HK-2 (cell line): ENCODE measurements around the gene PANX2.

Experiments used
- DNase-seq: peaks from one replicate; pipeline ENCODE4 v3.0.0-alpha.2; 2018; ENCODE audit not compliant: unreplicated experiment

Gene PANX2

DNA sequence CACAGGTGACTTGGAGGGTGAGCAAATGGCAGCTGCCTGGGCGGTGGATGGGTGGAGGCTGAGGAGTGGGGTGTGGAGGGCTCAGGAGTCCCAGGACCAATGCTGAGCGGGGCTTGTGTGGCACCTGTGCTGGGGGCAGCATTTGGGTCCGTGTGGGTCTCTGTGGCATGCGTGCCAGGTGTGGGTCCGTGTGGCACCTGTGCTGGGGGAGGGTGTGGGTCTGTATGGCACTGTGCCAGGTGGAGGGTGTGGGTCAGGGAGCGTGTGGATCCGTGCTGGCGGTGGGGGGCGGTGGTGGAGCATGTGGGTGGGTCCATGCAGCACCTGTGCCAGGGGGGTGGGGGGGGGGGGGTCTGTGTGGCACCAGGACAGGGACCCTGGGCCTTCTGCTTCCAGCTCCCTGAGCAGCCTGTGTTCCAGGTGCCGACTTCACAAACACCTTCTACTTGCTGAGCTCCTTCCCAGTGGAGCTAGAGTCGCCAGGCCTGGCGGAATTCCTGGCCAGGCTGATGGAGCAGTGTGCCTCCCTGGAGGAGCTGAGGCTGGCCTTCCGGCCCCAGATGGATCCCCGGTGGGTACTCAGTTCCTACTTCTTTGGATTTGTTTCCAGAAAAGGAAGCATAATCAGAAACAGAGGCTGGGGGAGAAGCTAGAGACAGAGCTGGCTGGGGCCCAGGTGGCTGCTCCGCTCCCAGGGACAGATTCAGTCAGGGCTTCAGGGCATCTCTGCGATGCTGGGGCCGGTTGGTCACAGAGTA lies 44.9 kb downstream of the PANX2 start:
- DNase-seq = no peak

DNA sequence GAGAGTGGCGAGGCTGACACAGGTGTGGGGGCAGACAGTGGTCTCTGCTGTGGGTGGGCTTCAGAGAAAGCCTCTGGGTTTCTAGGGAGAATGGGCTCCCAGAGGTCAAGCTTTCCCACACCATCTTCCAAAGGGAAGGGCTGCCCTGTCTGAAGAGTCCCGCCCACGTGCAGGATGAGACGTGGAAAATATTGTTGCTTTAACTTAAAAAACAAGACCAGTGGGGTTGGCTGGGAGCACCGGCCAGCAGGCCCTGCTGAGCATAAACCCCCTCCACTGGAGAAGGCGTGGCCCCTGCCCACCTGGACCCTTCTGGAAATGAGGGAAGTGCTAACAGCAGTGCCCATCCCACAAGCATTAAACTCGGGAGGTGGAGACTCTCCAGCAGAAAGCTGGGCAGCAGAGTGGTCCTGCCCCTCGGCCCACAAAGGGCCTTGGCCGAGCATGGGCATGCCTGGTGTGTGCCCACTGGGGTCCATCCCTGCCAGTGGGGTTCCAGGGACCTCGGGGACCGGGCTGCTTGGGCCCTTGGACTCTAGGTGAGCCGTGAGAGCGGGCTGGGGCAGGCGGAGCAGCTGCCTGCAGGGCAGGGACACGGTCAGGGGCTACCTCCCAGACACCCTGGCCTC lies 45.6 kb downstream of the PANX2 start:
- no peak for DNase-seq

DNA sequence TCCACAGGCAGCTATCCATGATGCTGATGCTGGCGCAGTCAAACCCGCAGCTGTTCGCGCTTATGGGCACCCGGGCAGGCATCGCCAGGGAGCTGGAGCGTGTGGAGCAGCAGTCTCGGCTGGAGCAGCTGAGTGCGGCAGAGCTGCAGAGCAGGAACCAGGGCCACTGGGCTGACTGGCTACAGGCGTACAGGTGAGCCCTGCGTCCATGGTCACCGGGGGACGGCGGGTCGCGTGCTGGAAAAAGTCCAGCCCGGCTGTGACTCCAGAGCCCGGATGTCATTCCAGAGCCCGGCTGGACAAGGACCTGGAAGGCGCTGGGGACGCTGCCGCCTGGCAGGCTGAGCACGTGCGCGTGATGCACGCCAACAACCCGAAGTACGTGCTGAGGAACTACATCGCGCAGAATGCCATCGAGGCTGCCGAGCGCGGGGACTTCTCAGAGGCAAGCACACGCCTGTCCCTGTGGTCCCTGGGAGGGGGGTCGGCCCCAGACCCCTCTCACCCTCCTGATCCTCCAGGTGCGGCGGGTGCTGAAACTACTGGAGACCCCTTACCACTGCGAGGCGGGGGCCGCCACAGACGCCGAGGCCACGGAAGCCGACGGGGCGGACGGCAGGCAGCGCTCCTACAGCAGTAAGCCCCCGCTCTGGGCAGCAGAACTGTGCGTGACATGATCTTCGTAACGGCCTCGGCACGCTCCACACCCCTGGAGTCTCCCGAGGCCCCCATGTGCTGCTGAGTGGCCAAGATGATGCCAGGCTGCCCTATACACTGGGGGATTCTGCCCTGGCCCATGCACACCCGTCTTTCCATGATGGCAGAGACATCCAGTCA lies 46.4 kb downstream of the PANX2 start:
- DNase-seq = no peak

DNA sequence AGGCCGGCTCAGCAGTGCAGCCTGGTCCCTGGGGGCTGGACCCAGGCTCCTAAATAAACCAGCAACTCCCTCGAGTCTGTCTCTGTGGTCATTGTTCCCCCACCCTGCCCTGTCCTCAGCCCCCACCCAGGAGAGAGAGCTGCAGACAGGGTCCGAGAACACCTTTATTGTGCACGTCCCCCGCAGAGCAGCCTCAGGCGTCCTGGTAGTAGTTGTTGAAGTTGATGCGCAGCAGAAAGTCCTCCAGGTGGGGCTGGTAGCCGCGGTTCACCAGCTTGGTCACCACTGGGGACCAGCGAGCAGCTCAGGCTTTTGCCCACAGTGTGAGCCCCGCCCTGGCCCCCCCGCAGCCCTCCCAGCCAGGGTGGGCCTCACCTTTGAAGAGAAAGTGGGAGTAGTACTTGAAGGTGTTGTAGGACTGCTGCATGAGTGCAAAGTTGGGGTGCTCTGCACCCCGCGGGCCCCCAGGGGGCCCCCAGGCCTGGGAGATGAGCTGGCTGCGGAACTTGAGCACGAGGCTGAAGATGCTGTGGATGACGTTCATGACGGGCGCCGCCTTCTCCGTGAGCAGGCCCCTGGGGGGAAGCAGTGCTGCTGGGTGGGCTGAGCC lies 47.1 kb downstream of the PANX2 start:
- DNase-seq = no peak

DNA sequence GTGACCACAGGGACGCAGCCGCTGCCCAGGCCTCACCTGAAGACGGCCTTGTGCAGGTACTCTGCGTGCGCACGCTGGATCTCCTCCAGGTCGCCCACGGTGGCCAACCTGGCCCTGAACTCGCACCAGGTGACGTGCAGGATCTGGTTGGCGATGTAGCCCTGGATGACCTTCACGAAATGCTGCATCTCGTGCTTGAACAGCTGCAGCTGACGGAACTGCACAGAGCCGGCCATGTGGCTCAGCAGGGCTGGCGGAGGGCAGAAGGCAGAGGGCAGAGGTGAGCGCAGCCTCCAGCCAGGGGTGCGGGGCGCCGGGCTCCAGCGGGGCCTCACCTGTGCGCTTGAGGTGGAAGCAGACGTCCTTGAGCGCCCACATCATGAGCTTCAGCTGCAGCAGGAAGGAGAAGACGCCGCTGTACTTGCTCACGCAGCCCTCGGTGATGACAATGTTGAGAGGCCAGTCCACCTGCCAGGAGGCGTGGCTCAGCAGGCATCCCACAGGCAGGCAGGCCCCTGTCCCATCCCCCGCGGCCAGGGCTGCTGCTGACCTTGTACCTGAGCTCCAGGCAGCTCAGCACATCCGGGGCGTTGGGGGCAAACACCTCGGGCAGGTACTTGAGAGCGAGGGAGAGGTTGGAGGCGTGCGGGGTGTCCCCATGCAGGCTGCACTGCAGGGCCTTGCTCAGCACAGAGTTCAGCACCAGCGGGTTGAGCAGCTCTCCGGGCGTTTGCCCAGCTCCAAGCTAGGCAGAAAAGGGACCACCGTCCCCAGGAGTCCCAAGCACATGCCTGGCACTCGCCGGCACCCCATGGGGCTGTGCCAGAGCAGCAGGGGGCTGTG lies 47.8 kb downstream of the PANX2 start:
- DNase-seq = no peak

DNA sequence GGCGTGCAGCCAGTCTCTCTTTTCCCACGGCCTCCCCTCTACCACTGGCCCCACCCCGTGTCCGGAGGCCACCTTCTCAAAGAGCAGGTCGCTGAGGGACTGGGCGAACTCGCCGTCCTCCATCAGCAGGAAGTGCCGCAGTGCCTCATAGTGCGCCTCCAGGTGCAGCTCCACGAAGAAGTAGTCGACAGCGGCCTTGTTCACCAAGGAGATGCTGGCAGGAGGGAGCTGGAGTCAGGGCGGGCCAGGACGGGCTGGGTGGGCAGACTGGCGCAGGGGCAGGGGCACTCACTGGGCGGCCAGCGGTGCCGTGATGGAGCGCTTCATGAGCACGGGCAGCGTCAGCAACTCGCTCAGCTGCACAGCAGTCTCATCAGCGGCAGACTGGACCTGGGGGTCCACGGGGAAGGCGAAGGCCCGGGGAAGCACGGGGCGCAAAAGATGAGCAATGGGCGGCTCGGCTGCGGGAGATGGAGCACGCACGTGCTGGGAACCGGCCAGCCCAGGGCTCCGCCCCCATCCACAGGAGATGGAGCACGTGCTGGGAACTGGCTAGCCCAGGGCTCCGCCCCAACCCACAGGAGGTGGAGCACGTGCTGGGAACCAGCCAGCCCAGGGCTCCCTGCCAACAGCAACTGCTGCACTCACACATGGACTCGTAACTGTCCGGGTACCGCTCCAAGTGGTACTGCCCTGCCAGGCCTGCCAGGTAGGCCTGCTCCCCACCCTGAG lies 48.6 kb downstream of the PANX2 start:
- peak; percentile 51 for DNase-seq

DNA sequence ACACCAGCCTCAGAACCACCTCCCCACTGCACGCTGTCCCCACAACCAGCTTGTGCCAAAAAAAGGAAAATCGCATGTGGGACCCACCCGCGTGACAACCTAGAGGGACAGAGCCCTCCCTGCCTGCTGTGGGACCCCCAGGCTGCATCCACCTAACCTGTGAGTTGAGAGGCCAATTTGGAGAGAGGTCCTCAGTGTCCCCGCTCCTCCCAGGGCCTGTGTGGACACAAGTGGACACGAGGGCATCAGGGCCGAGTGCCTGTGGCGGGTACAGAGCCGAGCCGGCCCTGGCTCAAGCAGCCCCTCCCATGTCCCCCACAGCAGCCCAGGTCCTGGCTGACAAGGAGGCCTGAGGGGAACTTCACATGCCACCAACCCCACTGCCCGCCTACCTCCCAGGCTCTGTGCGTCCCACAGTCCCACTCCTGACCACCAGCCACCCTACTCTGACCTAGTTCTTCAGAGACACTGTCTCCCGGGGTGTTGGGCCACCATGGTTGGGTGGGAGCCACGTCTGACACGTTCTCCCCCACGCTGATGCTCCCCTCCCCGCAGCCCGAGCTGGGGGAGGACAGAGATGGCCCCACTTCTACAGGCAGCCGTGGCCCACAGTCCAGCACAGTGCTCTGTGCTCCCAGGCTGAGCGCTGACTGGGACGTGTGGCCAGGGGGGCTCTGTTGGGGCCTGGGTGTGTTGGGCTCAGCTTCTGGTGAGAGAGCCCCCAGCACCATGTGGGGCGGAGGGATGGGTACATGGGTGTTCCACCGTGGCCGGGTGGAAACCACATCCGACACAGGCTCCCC lies 49.5 kb downstream of the PANX2 start:
- DNase-seq = no peak

DNA sequence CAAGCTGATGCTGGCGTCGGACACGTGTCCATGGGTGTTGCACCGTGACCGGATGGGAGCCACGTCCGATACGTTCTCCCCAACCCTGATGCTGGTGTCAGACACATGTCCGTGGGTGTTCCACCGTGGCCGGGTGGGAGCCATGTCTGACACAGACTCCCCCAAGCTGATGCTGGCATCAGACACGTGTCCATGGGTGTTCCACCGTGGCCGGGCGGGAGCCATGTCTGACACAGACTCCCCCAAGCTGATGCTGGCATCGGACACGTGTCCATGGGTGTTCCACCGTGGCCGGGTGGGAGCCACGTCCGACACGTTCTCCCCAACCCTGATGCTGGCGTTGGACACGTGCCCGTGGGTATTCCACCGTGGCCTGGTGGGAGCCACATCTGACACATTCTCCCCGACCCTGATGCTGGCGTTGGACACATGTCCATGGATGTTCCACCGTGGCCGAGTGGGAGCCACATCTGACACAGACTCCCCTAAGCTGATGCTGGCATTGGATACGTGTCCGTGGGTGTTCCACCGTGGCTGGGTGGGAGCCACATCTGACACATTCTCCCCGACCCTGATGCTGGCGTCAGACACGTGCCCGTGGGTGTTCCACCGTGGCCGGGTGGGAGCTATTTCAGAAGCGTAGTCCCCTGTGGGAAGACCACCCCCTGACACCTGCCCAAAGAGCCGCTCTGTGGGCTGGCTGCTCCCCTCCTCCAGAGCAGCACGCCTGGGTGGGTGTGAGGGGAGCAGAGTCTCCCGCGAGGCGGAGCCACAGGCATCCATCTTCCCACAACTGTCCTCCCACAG lies 50.3 kb downstream of the PANX2 start:
- DNase-seq = no peak

DNA sequence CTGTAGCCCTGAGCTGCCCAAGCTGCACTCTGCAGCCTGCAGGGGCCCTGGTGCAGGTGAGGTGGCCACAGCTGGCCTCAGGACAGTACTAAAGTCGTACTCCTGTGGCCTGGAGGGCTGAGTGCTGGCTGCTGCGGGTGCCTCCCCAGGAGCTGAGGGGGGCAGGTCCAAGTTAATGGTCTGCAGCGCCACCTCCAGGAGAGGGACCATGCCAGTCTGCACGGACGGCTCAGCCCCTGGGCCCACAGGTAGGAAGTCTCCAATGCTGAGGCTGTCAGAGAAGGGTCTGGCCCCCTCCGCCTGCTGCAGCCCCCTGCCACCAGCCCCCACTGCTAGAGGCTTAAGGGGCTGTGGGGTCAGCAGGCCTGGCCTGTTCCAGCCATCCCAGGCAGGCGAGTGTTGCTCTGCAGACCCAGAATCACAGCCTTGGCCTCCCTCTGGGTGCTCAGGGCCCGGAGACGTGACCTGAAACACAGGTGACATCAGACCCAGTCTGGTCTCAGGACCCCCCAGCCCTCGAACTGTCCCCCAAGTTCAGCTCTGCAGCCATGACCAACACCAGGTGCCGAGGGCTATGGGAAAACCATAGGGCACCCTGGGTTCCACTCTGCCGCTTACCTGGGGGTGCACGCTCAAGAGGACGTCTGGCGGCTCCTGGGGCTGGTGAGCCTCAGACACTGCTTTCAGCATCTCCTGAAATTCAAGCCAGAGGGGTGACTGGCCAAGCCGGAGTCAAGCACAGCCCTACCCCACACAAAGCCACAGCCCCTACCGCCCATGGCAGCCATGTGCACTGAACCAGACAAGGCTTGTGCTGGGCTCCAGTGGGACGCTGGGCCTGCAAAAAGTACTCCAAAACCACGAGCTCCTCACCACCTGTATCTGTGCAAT lies 51.1 kb downstream of the PANX2 start:
- DNase-seq = no peak

DNA sequence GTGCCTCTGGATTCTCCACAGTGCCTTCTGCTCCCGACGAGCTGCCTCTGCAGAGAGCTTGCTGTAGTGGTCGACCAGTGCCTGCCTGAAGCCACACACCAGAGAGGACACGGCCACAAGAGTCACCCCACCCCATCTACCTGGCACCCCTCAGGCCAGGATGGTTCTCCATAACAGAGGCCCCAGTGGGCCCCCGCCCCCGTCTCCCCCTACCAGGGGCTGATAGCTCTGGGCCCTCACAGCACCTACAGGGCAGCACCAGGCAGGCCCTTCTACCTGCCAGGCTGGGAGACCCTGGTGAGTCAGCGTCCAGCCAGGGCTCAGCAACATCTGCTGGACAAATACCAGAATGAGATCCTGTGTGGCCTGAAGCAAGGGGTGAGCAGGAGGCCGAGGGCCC lies 52.0 kb downstream of the PANX2 start:
- DNase-seq = no peak

DNA sequence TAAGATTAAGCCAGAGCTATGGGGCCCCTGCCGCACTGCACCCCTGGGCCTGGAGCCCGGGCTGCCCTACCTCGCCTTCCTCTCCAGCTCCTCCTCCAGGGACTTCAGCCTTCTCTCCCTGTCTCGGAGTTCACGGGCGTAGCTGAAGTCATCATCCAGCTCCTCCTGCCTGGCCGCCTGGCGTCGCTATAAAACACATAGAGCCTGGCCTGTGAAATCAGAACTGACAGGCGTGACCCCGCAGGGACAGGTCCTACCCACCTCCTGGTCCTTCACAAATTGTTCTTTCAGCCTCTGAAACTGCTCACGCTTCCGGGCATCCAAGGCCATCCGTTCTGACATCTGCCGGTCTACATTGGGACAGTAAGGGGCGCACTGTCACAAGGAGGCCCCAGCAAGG lies 53.5 kb downstream of the PANX2 start:
- no peak for DNase-seq

DNA sequence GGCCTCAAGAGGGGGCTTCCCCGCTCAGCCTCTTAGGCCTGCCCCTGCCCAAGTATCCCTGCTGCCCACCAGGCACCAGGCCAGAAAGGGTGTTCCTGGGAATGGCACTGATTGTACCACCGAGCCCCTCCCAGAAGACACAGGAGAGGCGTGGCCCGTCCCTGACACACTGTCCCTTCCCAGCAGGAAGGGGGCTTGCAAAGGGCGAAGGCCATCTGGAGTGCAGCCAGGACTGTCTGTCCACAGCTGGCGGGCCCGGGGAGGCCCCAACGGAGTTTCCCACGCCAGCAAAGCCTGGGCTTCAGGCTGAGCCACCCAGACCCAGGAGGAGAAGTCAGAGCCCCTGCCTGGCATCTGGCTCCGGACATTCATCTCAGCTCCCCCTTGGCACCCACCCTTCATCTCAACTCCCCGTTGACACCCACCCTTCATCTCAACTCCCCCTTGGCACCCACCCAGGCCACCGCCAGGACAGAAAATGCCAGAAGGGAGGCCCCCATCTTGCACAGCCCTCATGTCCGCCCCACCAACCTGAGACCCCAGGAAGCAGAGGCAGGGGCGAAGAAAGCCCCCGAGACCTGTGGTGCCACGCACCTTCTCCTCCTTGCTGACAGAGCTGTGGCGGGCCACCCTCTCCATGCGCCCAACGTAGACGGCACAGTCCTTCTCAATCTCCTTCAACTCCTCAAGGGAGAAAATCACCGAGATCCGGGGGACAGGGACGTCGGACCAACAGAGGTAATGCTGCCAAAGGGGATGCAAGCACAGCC lies 54.9 kb downstream of the PANX2 start:
- DNase-seq = no peak

DNA sequence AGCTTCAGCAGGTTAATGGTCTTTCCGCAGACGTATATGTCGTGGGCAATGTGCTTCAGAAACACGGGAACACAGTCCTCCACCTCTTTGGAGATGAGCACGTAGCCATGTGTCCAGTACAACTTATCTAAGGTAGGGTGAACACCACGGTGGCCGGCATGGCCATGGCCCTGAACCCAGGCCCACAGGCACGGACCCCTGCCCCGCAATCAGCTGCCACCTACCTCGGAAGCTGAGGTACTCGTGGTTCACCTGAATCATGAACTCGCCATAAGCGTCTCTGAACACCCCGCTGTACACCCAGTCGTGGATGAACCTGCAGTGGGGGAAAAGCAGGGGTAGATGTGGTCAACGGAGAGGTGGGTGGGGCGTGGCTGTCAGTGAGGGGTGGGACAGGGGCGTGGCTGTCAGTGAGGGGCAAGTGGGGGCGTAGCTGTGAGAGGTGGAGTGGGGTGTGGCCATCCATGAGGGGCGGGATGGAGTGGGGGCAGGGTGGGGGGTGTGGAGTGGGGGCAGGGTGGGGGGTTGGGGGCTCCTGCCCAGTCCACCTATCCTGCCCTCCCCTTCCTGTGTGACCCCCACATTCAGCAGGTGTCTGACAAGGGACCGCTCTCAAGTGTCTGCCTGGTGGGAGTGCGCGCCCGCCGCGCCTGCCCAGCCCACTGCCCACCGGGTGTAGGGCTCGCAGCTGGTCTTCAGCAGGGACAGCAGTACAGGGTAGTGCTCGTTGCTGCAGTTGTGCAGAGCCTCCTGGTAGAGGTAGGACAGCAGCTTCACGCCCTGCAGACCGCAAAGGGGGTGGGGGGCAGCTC lies 55.7 kb downstream of the PANX2 start:
- DNase-seq = no peak

DNA sequence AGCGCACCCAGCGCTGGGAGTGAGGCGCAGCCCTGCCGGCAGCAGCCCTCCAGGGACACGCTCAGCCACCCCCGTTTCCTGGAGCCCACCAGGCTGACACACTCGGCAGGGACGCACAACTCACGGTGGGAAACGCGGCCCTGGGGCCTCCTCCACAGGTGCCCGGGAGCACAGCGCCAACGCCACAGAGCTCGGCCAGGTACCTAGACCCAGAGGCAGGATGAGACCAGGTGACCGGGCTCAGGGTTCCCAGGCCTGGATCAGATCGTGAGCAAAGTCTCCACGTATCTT lies 56.3 kb downstream of the PANX2 start:
- no peak for DNase-seq

DNA sequence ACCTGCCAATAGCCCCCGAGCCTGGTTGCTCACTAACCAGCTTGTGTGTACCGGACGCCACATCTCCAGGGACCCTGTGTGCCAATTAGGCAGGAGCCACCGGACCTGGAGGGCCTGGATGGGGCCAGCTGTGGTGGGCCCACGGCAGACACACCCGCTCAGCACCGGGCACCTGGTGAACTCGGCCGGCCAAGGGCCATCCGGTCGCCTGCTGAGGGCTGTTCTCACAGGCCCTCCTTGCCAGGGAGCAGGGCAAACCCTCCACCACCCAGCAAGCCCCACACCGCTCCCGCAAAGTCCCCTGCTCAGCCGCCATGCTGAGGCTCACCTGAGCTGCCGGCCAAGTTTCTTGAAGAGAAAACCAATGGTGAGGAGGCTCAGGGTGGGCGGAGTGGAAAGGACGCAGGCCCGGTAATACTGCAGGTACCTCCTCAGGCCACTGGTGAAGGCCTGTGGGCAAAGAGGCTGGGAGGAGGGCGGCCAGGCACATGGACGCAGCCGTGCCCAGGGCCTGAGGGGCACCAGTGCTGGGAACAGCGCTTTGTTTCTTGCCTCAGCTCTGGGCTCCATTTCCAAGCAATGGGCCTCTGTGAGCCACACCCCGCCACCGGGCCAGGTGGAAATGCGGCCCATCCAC lies 57.2 kb downstream of the PANX2 start:
- DNase-seq = no peak

DNA sequence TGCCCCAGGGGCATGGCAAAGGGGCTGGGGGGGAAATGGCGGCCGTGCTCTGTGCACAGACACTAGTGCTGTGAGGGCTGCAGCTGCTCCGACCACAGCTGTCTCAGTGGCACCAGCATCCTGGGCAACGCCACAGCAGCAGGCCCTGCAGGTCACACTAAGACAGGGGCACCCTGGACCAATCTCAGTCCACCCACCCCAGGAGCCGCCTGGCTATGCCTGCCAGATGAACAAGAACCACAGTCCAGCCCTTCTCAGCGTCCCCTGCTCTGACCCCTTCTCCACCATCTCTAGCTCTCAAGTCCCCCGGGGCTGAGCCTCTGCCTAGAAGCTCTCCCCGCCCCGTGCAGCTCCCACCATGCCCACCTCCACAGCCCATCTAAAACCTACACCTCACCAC lies 57.8 kb downstream of the PANX2 start:
- no peak for DNase-seq
